HG03565 (cell line): ENCODE measurements around the gene CEP57L1.
A peak's percentile ranks its signal among the peaks of the same experiment; 100 is the strongest.
"Not testable (repeated sequence)": the region's sequence is repeated elsewhere in the genome, so short reads cannot be mapped to it uniquely, and the experiment has no call there.

Experiments used
- ATAC-seq: cut with Tn5 transposase; IDR thresholded peaks from one replicate; pipeline ENCODE4 v1.9.1; 2021; ENCODE audit warnings: mild to moderate bottlenecking, moderate library complexity; ENCODE audit not compliant: unreplicated experiment

CEP57L1 gene

GRCh38 chr6:109104512-109104911, 9.2 kb downstream of the CEP57L1 start:
- ATAC-seq, result no peak

GRCh38 chr6:109105681-109106080, 10.4 kb downstream of the CEP57L1 start:
- ATAC-seq, result no peak

GRCh38 chr6:109109663-109110062, 14.4 kb downstream of the CEP57L1 start:
- not testable (repeated sequence) for ATAC-seq

- not testable (repeated sequence) for ATAC-seq
Measured at GRCh38 chr6:109112663-109113062, 17.4 kb downstream of the CEP57L1 start.

- peak; percentile 54 for ATAC-seq
Measured at GRCh38 chr6:109117346-109118035, 22.2 kb downstream of the CEP57L1 start.

- no peak for ATAC-seq
Measured at GRCh38 chr6:109118337-109118736, 23.0 kb downstream of the CEP57L1 start.

GRCh38 chr6:109118871-109119354, 23.6 kb downstream of the CEP57L1 start:
- ATAC-seq, result no peak

- no peak for ATAC-seq
Measured at GRCh38 chr6:109121411-109121810, 26.1 kb downstream of the CEP57L1 start.

- ATAC-seq, result no peak
Measured at GRCh38 chr6:109124219-109124618, 28.9 kb downstream of the CEP57L1 start.

- no peak for ATAC-seq
Measured at GRCh38 chr6:109125504-109125903, 30.2 kb downstream of the CEP57L1 start.

GRCh38 chr6:109130065-109130464, 34.8 kb downstream of the CEP57L1 start:
- ATAC-seq, result no peak

- not testable (repeated sequence) for ATAC-seq
Measured at GRCh38 chr6:109135600-109135999, 40.3 kb downstream of the CEP57L1 start.

- ATAC-seq, result not testable (repeated sequence)
Measured at GRCh38 chr6:109136039-109136438, 40.7 kb downstream of the CEP57L1 start.

- not testable (repeated sequence) for ATAC-seq
Measured at GRCh38 chr6:109136530-109136929, 41.2 kb downstream of the CEP57L1 start.

GRCh38 chr6:109139109-109139508, 43.8 kb downstream of the CEP57L1 start:
- ATAC-seq, result no peak

- not testable (repeated sequence) for ATAC-seq
Measured at GRCh38 chr6:109142067-109142466, 46.8 kb downstream of the CEP57L1 start.

GRCh38 chr6:109143191-109143590, 47.9 kb downstream of the CEP57L1 start:
- no peak for ATAC-seq

GRCh38 chr6:109148251-109148650, 52.9 kb downstream of the CEP57L1 start:
- not testable (repeated sequence) for ATAC-seq

- ATAC-seq, result not testable (repeated sequence)
Measured at GRCh38 chr6:109148716-109149115, 53.4 kb downstream of the CEP57L1 start.

- no peak for ATAC-seq
Measured at GRCh38 chr6:109153752-109154151, 58.4 kb downstream of the CEP57L1 start.

- ATAC-seq, result no peak
Measured at GRCh38 chr6:109164331-109164730, 69.0 kb downstream of the CEP57L1 start.

- no peak for ATAC-seq
Measured at GRCh38 chr6:109165392-109165974, 70.2 kb downstream of the CEP57L1 start.
